ENCODE measurements around the gene RNASE11.

GRCh38 chr14:20592574-20592973 lies 4.8 kb upstream of the RNASE11 start:
- TF ChIP-seq POLR2A (IDR thresholded peaks at IDR 0.05; ENCODE audit: low read length) (no peak), JUNB (IDR thresholded peaks at IDR 0.05) (no peak), RAD21 (conservative IDR thresholded peaks at IDR 0.05 in 1 of 2, IDR thresholded peaks at IDR 0.05 in 1 of 2) (no peak), POLR2AphosphoS2 (conservative IDR thresholded peaks at IDR 0.05; ENCODE audit: low read length) (no peak), RNF2 (IDR thresholded peaks at IDR 0.05; ENCODE audit: borderline replicate concordance, low read depth) (no peak), ESRRA (IDR thresholded peaks at IDR 0.05; ENCODE audit: borderline replicate concordance, low read length) (no peak), BHLHE40 (IDR thresholded peaks at IDR 0.05; ENCODE audit: low read depth, low read length) (no peak)
- TF ChIP-seq, protein P1, sequence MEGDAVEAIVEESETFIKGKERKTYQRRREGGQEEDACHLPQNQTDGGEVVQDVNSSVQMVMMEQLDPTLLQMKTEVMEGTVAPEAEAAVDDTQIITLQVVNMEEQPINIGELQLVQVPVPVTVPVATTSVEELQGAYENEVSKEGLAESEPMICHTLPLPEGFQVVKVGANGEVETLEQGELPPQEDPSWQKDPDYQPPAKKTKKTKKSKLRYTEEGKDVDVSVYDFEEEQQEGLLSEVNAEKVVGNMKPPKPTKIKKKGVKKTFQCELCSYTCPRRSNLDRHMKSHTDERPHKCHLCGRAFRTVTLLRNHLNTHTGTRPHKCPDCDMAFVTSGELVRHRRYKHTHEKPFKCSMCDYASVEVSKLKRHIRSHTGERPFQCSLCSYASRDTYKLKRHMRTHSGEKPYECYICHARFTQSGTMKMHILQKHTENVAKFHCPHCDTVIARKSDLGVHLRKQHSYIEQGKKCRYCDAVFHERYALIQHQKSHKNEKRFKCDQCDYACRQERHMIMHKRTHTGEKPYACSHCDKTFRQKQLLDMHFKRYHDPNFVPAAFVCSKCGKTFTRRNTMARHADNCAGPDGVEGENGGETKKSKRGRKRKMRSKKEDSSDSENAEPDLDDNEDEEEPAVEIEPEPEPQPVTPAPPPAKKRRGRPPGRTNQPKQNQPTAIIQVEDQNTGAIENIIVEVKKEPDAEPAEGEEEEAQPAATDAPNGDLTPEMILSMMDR (IDR thresholded peaks at IDR 0.05), result no peak
- TF ChIP-seq, protein P2, sequence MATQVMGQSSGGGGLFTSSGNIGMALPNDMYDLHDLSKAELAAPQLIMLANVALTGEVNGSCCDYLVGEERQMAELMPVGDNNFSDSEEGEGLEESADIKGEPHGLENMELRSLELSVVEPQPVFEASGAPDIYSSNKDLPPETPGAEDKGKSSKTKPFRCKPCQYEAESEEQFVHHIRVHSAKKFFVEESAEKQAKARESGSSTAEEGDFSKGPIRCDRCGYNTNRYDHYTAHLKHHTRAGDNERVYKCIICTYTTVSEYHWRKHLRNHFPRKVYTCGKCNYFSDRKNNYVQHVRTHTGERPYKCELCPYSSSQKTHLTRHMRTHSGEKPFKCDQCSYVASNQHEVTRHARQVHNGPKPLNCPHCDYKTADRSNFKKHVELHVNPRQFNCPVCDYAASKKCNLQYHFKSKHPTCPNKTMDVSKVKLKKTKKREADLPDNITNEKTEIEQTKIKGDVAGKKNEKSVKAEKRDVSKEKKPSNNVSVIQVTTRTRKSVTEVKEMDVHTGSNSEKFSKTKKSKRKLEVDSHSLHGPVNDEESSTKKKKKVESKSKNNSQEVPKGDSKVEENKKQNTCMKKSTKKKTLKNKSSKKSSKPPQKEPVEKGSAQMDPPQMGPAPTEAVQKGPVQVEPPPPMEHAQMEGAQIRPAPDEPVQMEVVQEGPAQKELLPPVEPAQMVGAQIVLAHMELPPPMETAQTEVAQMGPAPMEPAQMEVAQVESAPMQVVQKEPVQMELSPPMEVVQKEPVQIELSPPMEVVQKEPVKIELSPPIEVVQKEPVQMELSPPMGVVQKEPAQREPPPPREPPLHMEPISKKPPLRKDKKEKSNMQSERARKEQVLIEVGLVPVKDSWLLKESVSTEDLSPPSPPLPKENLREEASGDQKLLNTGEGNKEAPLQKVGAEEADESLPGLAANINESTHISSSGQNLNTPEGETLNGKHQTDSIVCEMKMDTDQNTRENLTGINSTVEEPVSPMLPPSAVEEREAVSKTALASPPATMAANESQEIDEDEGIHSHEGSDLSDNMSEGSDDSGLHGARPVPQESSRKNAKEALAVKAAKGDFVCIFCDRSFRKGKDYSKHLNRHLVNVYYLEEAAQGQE (IDR thresholded peaks at IDR 0.05), result no peak

Measured in A549 (cell line).